ENCODE results near the gene ZNF804B.

Gene ZNF804B

GRCh38 chr7:88922944-88923343 is 163.4 kb downstream of the ZNF804B start:
- no peaks in the 10 kb centered on the region for H3K27me3 ChIP-seq (ENCODE audit: control insufficient read depth, insufficient read depth, low read length)
- H3K36me3 ChIP-seq (ENCODE audit: control insufficient read depth, insufficient read depth, low read length): no peaks in the 10 kb centered on the region
- no peaks in the 10 kb centered on the region for H3K9me3 ChIP-seq (ENCODE audit: control insufficient read depth, low read length)
- H3K4me1 ChIP-seq (ENCODE audit: control insufficient read depth, insufficient read depth, low read length): no peaks in the 10 kb centered on the region
- H3K9ac ChIP-seq (ENCODE audit: low read length): no peak overlapping the region
- no peak overlapping the region for H3K4me3 ChIP-seq (ENCODE audit: low read length)

GRCh38 chr7:88928276-88928675 is 168.8 kb downstream of the ZNF804B start:
- Histone ChIP-seq H3K4me1 (ENCODE audit: control insufficient read depth, insufficient read depth, low read length) (no peaks in the 10 kb centered on the region), H3K9me3 (ENCODE audit: control insufficient read depth, low read length) (no peaks in the 10 kb centered on the region), H3K9ac (ENCODE audit: low read length) (no peak overlapping the region), H3K27me3 (ENCODE audit: control insufficient read depth, insufficient read depth, low read length) (no peaks in the 10 kb centered on the region), H3K4me3 (ENCODE audit: low read length) (no peak overlapping the region), H3K36me3 (ENCODE audit: control insufficient read depth, insufficient read depth, low read length) (no peaks in the 10 kb centered on the region)

DNA sequence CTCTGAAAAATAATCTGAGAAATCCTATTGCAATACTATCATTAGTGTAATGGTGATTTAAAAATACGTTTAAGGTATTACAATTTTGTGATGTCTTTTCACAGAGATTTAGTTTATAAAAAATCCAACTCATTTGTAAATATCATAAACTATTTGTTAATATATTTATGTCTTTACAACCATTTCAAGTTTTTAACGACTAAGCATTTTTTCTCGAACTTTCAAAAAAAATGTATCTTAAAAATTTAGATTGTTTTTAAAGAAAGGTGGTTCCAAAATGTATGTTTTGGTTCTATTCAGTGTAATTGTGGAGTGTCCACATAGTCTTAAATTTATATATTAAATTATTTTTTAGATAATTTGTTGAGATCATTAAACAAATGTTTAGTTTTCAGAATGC is 170.2 kb downstream of the ZNF804B start:
- no peaks in the 10 kb centered on the region for H3K9me3 ChIP-seq (ENCODE audit: control insufficient read depth, low read length)
- no peak overlapping the region for H3K4me3 ChIP-seq (ENCODE audit: low read length)
- no peaks in the 10 kb centered on the region for H3K27me3 ChIP-seq (ENCODE audit: control insufficient read depth, insufficient read depth, low read length)
- H3K9ac ChIP-seq (ENCODE audit: low read length): no peak overlapping the region
- H3K36me3 ChIP-seq (ENCODE audit: control insufficient read depth, insufficient read depth, low read length): no peaks in the 10 kb centered on the region
- no peaks in the 10 kb centered on the region for H3K4me1 ChIP-seq (ENCODE audit: control insufficient read depth, insufficient read depth, low read length)

DNA sequence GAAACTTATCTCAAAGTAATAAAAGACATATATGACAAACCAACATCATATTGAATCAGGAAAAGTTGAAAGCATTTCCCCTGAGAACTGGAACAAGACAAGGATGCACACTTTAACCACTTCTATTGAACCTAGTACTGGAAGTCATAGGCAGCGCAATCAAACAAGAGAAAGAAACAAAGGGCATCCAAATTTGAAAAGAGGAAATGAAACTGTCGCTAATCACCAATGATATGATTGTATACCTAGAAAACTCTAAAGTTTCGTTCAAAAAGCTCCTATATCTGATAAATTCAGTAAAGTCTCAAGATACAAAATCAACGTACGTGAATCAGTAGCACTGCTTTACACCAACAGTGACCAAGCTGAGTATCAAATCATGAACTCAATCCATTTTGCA is 173.8 kb downstream of the ZNF804B start:
- H3K4me1 ChIP-seq (ENCODE audit: control insufficient read depth, insufficient read depth, low read length): no peaks in the 10 kb centered on the region
- no peak overlapping the region for H3K9ac ChIP-seq (ENCODE audit: low read length)
- H3K36me3 ChIP-seq (ENCODE audit: control insufficient read depth, insufficient read depth, low read length): no peaks in the 10 kb centered on the region
- H3K9me3 ChIP-seq (ENCODE audit: control insufficient read depth, low read length): no peaks in the 10 kb centered on the region
- no peak overlapping the region for H3K4me3 ChIP-seq (ENCODE audit: low read length)
- H3K27me3 ChIP-seq (ENCODE audit: control insufficient read depth, insufficient read depth, low read length): no peaks in the 10 kb centered on the region

GRCh38 chr7:88942815-88943501 is 183.5 kb downstream of the ZNF804B start:
- no peak overlapping the region for H3K4me3 ChIP-seq (ENCODE audit: low read length)
- H3K4me1 ChIP-seq (ENCODE audit: control insufficient read depth, insufficient read depth, low read length): no peaks in the 10 kb centered on the region
- H3K9ac ChIP-seq (ENCODE audit: low read length): no peak overlapping the region
- no peaks in the 10 kb centered on the region for H3K9me3 ChIP-seq (ENCODE audit: control insufficient read depth, low read length)
- no peaks in the 10 kb centered on the region for H3K27me3 ChIP-seq (ENCODE audit: control insufficient read depth, insufficient read depth, low read length)
- H3K36me3 ChIP-seq (ENCODE audit: control insufficient read depth, insufficient read depth, low read length): no peaks in the 10 kb centered on the region

- Histone ChIP-seq H3K9ac (ENCODE audit: low read length) (no peak overlapping the region), H3K27me3 (ENCODE audit: control insufficient read depth, insufficient read depth, low read length) (no peaks in the 10 kb centered on the region), H3K36me3 (ENCODE audit: control insufficient read depth, insufficient read depth, low read length) (no peaks in the 10 kb centered on the region), H3K4me3 (ENCODE audit: low read length) (no peak overlapping the region), H3K9me3 (ENCODE audit: control insufficient read depth, low read length) (no peaks in the 10 kb centered on the region), H3K4me1 (ENCODE audit: control insufficient read depth, insufficient read depth, low read length) (no peaks in the 10 kb centered on the region)
These were observed 192.3 kb downstream of the ZNF804B start for GRCh38 chr7:88951826-88952225.

GRCh38 chr7:88964418-88964817 is 204.9 kb downstream of the ZNF804B start:
- H3K4me3 ChIP-seq (ENCODE audit: low read length): no peak overlapping the region
- H3K4me1 ChIP-seq (ENCODE audit: control insufficient read depth, insufficient read depth, low read length): no peaks in the 10 kb centered on the region
- no peaks in the 10 kb centered on the region for H3K36me3 ChIP-seq (ENCODE audit: control insufficient read depth, insufficient read depth, low read length)
- H3K9me3 ChIP-seq (ENCODE audit: control insufficient read depth, low read length): no peaks in the 10 kb centered on the region
- no peak overlapping the region for H3K9ac ChIP-seq (ENCODE audit: low read length)
- H3K27me3 ChIP-seq (ENCODE audit: control insufficient read depth, insufficient read depth, low read length): no peaks in the 10 kb centered on the region

- Histone ChIP-seq H3K4me1 (ENCODE audit: control insufficient read depth, insufficient read depth, low read length) (no peaks in the 10 kb centered on the region), H3K9me3 (ENCODE audit: control insufficient read depth, low read length) (no peaks in the 10 kb centered on the region), H3K9ac (ENCODE audit: low read length) (no peak overlapping the region), H3K4me3 (ENCODE audit: low read length) (no peak overlapping the region), H3K27me3 (ENCODE audit: control insufficient read depth, insufficient read depth, low read length) (no peaks in the 10 kb centered on the region), H3K36me3 (ENCODE audit: control insufficient read depth, insufficient read depth, low read length) (no peaks in the 10 kb centered on the region)
These were observed 205.9 kb downstream of the ZNF804B start for GRCh38 chr7:88965371-88965770.

DNA sequence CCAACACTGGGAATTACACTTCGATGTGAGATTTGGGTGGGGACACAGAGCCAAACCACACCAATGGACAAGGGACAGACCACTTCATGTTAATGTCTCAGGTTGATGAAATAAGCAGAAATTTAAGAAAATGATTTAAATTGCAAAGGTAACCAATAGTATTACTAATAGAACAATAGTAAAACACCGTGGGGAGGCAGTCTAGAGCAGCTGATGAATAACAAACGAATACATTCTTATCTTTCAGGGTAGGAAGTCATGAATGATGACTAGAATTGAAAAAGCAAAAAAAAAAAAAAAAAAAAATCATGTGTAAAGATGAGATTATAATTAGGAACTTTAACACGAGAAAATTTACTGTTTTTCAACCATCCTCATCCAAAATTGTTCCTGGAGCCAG is 207.9 kb downstream of the ZNF804B start:
- Histone ChIP-seq H3K4me3 (ENCODE audit: low read length) (no peak overlapping the region), H3K27me3 (ENCODE audit: control insufficient read depth, insufficient read depth, low read length) (no peaks in the 10 kb centered on the region), H3K9me3 (ENCODE audit: control insufficient read depth, low read length) (no peaks in the 10 kb centered on the region), H3K4me1 (ENCODE audit: control insufficient read depth, insufficient read depth, low read length) (no peaks in the 10 kb centered on the region), H3K9ac (ENCODE audit: low read length) (no peak overlapping the region), H3K36me3 (ENCODE audit: control insufficient read depth, insufficient read depth, low read length) (no peaks in the 10 kb centered on the region)

DNA sequence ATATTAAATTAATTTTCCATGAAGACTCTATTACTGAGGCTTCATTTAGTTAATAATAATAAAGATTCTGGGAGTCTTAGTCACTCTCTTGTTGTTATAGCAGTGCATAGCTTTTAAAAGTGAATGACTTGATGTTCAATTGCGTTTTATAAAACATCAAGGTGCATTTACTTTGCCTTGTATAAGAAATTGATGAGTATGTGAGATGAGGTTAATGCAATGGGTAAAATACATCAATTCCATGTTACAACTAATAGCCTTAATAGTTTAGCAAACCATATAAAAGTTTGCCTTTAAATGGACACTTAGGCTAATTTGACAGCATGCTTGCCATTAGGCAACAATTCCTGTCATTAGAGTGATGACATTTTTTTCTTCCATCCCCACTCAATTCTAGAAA is 209.7 kb downstream of the ZNF804B start:
- no peak overlapping the region for H3K4me3 ChIP-seq (ENCODE audit: low read length)
- H3K9me3 ChIP-seq (ENCODE audit: control insufficient read depth, low read length): no peaks in the 10 kb centered on the region
- H3K27me3 ChIP-seq (ENCODE audit: control insufficient read depth, insufficient read depth, low read length): no peaks in the 10 kb centered on the region
- H3K36me3 ChIP-seq (ENCODE audit: control insufficient read depth, insufficient read depth, low read length): no peaks in the 10 kb centered on the region
- H3K4me1 ChIP-seq (ENCODE audit: control insufficient read depth, insufficient read depth, low read length): no peaks in the 10 kb centered on the region
- no peak overlapping the region for H3K9ac ChIP-seq (ENCODE audit: low read length)

- Histone ChIP-seq H3K4me3 (ENCODE audit: low read length) (no peak overlapping the region), H3K4me1 (ENCODE audit: control insufficient read depth, insufficient read depth, low read length) (no peaks in the 10 kb centered on the region), H3K9me3 (ENCODE audit: control insufficient read depth, low read length) (no peaks in the 10 kb centered on the region), H3K27me3 (ENCODE audit: control insufficient read depth, insufficient read depth, low read length) (no peaks in the 10 kb centered on the region), H3K9ac (ENCODE audit: low read length) (no peak overlapping the region), H3K36me3 (ENCODE audit: control insufficient read depth, insufficient read depth, low read length) (no peaks in the 10 kb centered on the region)
These were observed 225.8 kb downstream of the ZNF804B start for GRCh38 chr7:88985295-88985694.

DNA sequence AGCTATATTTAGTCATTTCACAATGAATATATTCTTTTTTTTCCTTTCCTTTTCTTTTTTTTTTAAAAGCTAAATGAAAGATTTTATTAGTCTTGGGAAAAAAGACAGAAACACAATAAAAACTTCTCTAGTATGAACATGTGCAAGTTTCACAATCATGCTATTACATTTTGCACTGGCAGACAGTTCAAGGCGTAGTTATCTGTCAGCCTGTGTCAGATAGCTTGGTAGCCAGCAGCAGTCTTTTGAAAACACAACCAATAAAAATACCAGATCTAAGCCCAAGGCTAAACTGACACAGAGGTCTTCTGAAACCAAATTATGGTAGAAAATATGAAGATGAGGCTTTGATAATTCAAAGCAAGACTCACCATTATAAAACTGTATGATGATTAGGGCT is 241.8 kb downstream of the ZNF804B start:
- Histone ChIP-seq H3K4me3 (ENCODE audit: low read length) (no peak overlapping the region), H3K4me1 (ENCODE audit: control insufficient read depth, insufficient read depth, low read length) (no peaks in the 10 kb centered on the region), H3K27me3 (ENCODE audit: control insufficient read depth, insufficient read depth, low read length) (no peaks in the 10 kb centered on the region), H3K9me3 (ENCODE audit: control insufficient read depth, low read length) (no peaks in the 10 kb centered on the region), H3K9ac (ENCODE audit: low read length) (no peak overlapping the region), H3K36me3 (ENCODE audit: control insufficient read depth, insufficient read depth, low read length) (no peaks in the 10 kb centered on the region)

Measured in mucosa of stomach (tissue), 1 donor.